B cell (primary cell): ENCODE results near the gene MYD88. TPM values are rescaled to one million over a fixed set of nuclear protein-coding genes. Genes with fewer than 3 reads are reported as not detected.

Source experiments
- ATAC-seq: fragments of 200-7000 bp; cut with Tn5 transposase; one replicate; pipeline ENCODE4 v1.10.0; 2021; ENCODE audit warnings: low read depth, mild to moderate bottlenecking, moderate number of reproducible peaks, moderate library complexity
- CTCF ChIA-PET: fragments of 350-600 bp; sonication (Branson Sonifier 250); formaldehyde crosslinking; loops from one replicate; lab custom pipeline; 2021; ENCODE audit warnings: antibody characterized with exemption, inconsistent platforms; lab: Charles Lee
- POLR2A ChIA-PET: fragments of 350-600 bp; sonication (Branson Sonifier 250); formaldehyde crosslinking; loops from one replicate; lab custom pipeline; 2021; ENCODE audit warnings: antibody characterized with exemption; lab: Charles Lee
- DNase-seq: peaks from one replicate; pipeline ENCODE4 v3.0.0; 2013
- H2AFZ ChIP-seq: 2 replicates; pipeline ENCODE4 v1.6.1; 2012; ENCODE audit warnings: mild to moderate bottlenecking, low read depth, low read length; ENCODE audit not compliant: insufficient read depth, poor library complexity, severe bottlenecking
- H3K27ac ChIP-seq, 2 donors: 1 replicate in 1 of 2; 2 replicates in 1 of 2; pipeline ENCODE4 v1.5.1; 2012 to 2013; ENCODE audit warnings: low read length in 2 of 2, mild to moderate bottlenecking in 2 of 2, moderate library complexity in 1 of 2
- H3K27me3 ChIP-seq, 4 experiments: fragments of 200-600 bp in 1 of 4; sonication (generic) in 1 of 4; replicated peaks in 1 of 4; 1 replicate in 2 of 4; 2 replicates in 2 of 4; pipeline versions ENCODE4 v1.6.1 to v1.7.0; 2013 to 2016; ENCODE audit warnings: low read length in 3 of 4, mild to moderate bottlenecking in 2 of 4, mixed read lengths in 1 of 4, moderate library complexity in 1 of 4; ENCODE audit not compliant: insufficient read depth in 4 of 4, control insufficient read depth in 3 of 4; ENCODE audit errors: control extremely low read depth in 1 of 4
- H3K36me3 ChIP-seq, 2 experiments: replicated peaks in 1 of 2; 1 replicate in 1 of 2; 2 replicates in 1 of 2; pipeline versions ENCODE4 v1.6.1 to v1.7.1; 2013; ENCODE audit warnings: low read length in 1 of 2; ENCODE audit not compliant: insufficient read depth in 2 of 2, control insufficient read depth in 1 of 2; ENCODE audit errors: control extremely low read depth in 1 of 2, extremely low read depth in 1 of 2
- H3K4me1 ChIP-seq, 2 donors: fragments of 200-600 bp in 1 of 2; sonication (generic) in 1 of 2; 1 replicate in 1 of 2; 2 replicates in 1 of 2; pipeline versions ENCODE4 v1.5.1 to v1.6.1; 2013 to 2017; ENCODE audit warnings: low read length in 2 of 2; ENCODE audit not compliant: control insufficient read depth in 2 of 2, insufficient read depth in 2 of 2
- H3K4me2 ChIP-seq: replicated peaks from 2 replicates; pipeline ENCODE3; 2012; ENCODE audit warnings: mild to moderate bottlenecking, low read depth, low read length; ENCODE audit not compliant: poor library complexity, severe bottlenecking
- H3K4me3 ChIP-seq, 5 experiments: fragments of 200-600 bp in 1 of 5; sonication (generic) in 1 of 5; 1 replicate in 3 of 5; 2 replicates in 2 of 5; pipeline versions ENCODE4 v1.5.1 to v1.7.0; 2011 to 2016; ENCODE audit warnings: low read length in 4 of 5, mild to moderate bottlenecking in 4 of 5, low read depth in 2 of 5, control low read depth in 1 of 5, moderate library complexity in 1 of 5; ENCODE audit not compliant: insufficient read depth in 1 of 5; ENCODE audit errors: control extremely low read depth in 1 of 5, extremely low read depth in 1 of 5
- H3K79me2 ChIP-seq: fragments of 200-600 bp; sonication (generic); one replicate; pipeline ENCODE4 v1.6.0; 2016; ENCODE audit warnings: low read length; ENCODE audit not compliant: control insufficient read depth, insufficient read depth
- H3K9ac ChIP-seq: fragments of 200-600 bp; sonication (generic); 2 replicates; pipeline ENCODE4 v1.6.1; 2017; ENCODE audit warnings: mild to moderate bottlenecking, low read length, moderate library complexity
- H3K9me3 ChIP-seq, 3 donors: one replicate each; pipeline versions ENCODE4 v1.6.1 to v1.7.1; 2013; ENCODE audit warnings: low read length in 2 of 3; ENCODE audit not compliant: control insufficient read depth in 2 of 3, insufficient read depth in 1 of 3; ENCODE audit errors: control extremely low read depth in 1 of 3
- H4K20me1 ChIP-seq: 2 replicates; pipeline ENCODE4 v1.6.0; 2012; ENCODE audit warnings: mild to moderate bottlenecking, low read length; ENCODE audit not compliant: insufficient read depth, control insufficient read depth, poor library complexity, severe bottlenecking
- H3K27ac Mint-ChIP-seq: one replicate; pipeline ENCODE4 v1.8.0; 2021; ENCODE audit warnings: mixed read lengths
- H3K27me3 Mint-ChIP-seq: one replicate; pipeline ENCODE4 v1.8.0; 2021; ENCODE audit warnings: mixed read lengths
- H3K4me1 Mint-ChIP-seq: one replicate; pipeline ENCODE4 v1.8.0; 2021; ENCODE audit warnings: mixed read lengths
- H3K4me3 Mint-ChIP-seq: one replicate; pipeline ENCODE4 v1.8.0; 2021; ENCODE audit warnings: mixed read lengths
- H3K9me3 Mint-ChIP-seq: one replicate; pipeline ENCODE4 v1.8.0; 2022; ENCODE audit warnings: mixed read lengths; ENCODE audit not compliant: insufficient read depth
- CTCF ChIP-seq: fragments of 200-600 bp; IDR thresholded peaks from one replicate; pipeline ENCODE4 v1.8.0; 2022; ENCODE audit warnings: antibody characterized with exemption, mild to moderate bottlenecking
- EZH2 ChIP-seq: IDR thresholded peaks from 2 replicates; pipeline ENCODE4 v1.6.1; 2012; ENCODE audit warnings: borderline replicate concordance, low read depth, mild to moderate bottlenecking, moderate library complexity, low read length; ENCODE audit not compliant: insufficient read depth, poor library complexity, severe bottlenecking
- WGBS: methylation state at CpG from one replicate; pipeline ENCODE4 v1.1.5; 2013; ENCODE audit warnings: missing lambda C conversion rate; ENCODE audit not compliant: insufficient coverage; 5-methylcytosine and 5-hydroxymethylcytosine counted together
- intact Hi-C: fragments of 100-400 bp; cut with micrococcal nuclease; formaldehyde crosslinking; loops from one replicate; pipeline ENCODE4 v1.10.0; 2022
- polyA plus RNA-seq: library from polyadenylated mRNA; depleted of rRNA; stranded (reverse); fragments of >200 nt; gene quantifications from 2 replicates; pipeline ENCODE4 v1.2.3, GENCODE V29; 2012
- total RNA-seq, 2 donors: library from RNA; stranded (reverse); fragments of 120-200 nt in 1 of 2; gene quantifications; 1 replicate in 1 of 2; 2 replicates in 1 of 2; pipeline versions ENCODE4 v1.2.3 to v1.2.4, GENCODE V29; 2013 to 2022

MYD88 gene
- total and polyA plus RNA-seq, 2 donors (not counting 1 experiment from before 2014, with no cell fraction given): 48.0 to 52.3 TPM

GRCh38 chr3:38116471-38117162 is 21.8 kb upstream of the MYD88 start:
- no peak overlapping the region for H3K9ac ChIP-seq
- no peaks in the 10 kb centered on the region for H3K9me3 Mint-ChIP-seq
- H3K27me3 Mint-ChIP-seq: peaks cover 7% of the 10 kb centered on the region
- DNase-seq (no peak), ATAC-seq (no peak)
- intact Hi-C loops: no loop called here
- no peaks in the 10 kb centered on the region for H4K20me1 ChIP-seq
- H3K9me3 ChIP-seq: no peaks in the 10 kb centered on the region
- no peaks in the 10 kb centered on the region for H3K27me3 ChIP-seq
- H3K4me3 ChIP-seq: no peak overlapping the region
- no peak overlapping the region for H3K27ac ChIP-seq
- no peak overlapping the region for H2AFZ ChIP-seq
- no peak overlapping the region for H3K27ac Mint-ChIP-seq
- H3K4me2 ChIP-seq: no peak overlapping the region
- TF ChIP-seq EZH2: no peak
- no peak for TF ChIP-seq CTCF
- 96% methylated on average over 10 of the region's 12 CpGs for WGBS
- H3K4me1 Mint-ChIP-seq: peaks cover 22% of the 10 kb centered on the region
- CTCF ChIA-PET: interaction anchor here (1.0 to 6.5 kb wide), 4 partner anchors 48 to 363 kb away, joined by 4 to 55 read pairs (median 19); partner anchors contain the start of gene OXSR1
- H3K4me3 Mint-ChIP-seq: no peak overlapping the region
- no peaks in the 10 kb centered on the region for H3K79me2 ChIP-seq
- H3K4me1 ChIP-seq: peaks cover 19 to 23% of the 10 kb centered on the region in 2 donors
- POLR2A ChIA-PET: no interaction called here
- H3K36me3 ChIP-seq: peaks cover 0 to 12% of the 10 kb centered on the region in 2 experiments

- Histone ChIP-seq H3K4me1 (peaks cover 19 to 23% of the 10 kb centered on the region in 2 donors), H4K20me1 (no peaks in the 10 kb centered on the region), H3K36me3 (peaks cover 0 to 17% of the 10 kb centered on the region in 2 experiments), H3K27ac (no peak overlapping the region), H3K79me2 (no peaks in the 10 kb centered on the region), H3K9ac (no peak overlapping the region), H2AFZ (no peak overlapping the region), H3K27me3 (no peaks in the 10 kb centered on the region), H3K9me3 (no peaks in the 10 kb centered on the region), H3K4me3 (no peak overlapping the region), H3K4me2 (no peak overlapping the region)
- Mint-ChIP-seq H3K9me3 (no peaks in the 10 kb centered on the region), H3K27me3 (peaks cover 7% of the 10 kb centered on the region), H3K27ac (no peak overlapping the region), H3K4me1 (peaks cover 22% of the 10 kb centered on the region), H3K4me3 (no peak overlapping the region)
- ChIA-PET CTCF (interaction anchor here (0.6 to 6.5 kb wide), 6 partner anchors 11 to 363 kb away, joined by 3 to 55 read pairs (median 7); partner anchors contain the start of gene OXSR1), POLR2A (no interaction called here)
- TF ChIP-seq CTCF (no peak), EZH2 (no peak)
- ATAC-seq (no peak), DNase-seq (no peak)
- 94% methylated on average over 10 of the region's 10 CpGs for WGBS
- intact Hi-C loops: no loop called here
Observed at GRCh38 chr3:38117163-38117716, 21.2 kb upstream of the MYD88 start.
